Cortex of kidney (tissue), 1 donor: Measurements from ENCODE around the gene CHST11.

Experiments used
- DNase-seq: peaks from one replicate; lab custom pipeline; 2025; lab: John Stamatoyannopoulos, UW

The CHST11 gene

DNA sequence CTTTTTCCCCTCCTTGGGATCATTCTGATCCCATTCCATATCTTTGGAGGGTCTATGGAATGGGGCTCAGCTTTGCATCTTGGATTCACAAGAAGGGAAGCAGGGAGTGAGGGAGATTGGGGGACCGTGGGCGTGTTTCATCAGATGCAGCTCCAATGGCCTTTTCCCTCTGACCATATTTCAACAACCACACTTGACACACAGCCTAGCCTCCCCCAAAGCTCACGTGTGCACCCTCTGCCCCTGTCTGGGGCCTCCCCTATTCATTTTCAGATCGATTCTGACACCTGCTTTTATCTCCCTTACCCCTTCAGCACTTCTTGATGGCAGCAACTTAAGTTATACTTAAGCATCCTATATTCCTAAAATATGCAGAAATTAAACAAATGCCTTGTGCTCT lies 126.6 kb downstream of the CHST11 start:
- DNase-seq: no peak

GRCh38 chr12:104585448-104586055 lies 128.8 kb downstream of the CHST11 start:
- no peak for DNase-seq

GRCh38 chr12:104586351-104586919 lies 129.7 kb downstream of the CHST11 start:
- no peak for DNase-seq

DNA sequence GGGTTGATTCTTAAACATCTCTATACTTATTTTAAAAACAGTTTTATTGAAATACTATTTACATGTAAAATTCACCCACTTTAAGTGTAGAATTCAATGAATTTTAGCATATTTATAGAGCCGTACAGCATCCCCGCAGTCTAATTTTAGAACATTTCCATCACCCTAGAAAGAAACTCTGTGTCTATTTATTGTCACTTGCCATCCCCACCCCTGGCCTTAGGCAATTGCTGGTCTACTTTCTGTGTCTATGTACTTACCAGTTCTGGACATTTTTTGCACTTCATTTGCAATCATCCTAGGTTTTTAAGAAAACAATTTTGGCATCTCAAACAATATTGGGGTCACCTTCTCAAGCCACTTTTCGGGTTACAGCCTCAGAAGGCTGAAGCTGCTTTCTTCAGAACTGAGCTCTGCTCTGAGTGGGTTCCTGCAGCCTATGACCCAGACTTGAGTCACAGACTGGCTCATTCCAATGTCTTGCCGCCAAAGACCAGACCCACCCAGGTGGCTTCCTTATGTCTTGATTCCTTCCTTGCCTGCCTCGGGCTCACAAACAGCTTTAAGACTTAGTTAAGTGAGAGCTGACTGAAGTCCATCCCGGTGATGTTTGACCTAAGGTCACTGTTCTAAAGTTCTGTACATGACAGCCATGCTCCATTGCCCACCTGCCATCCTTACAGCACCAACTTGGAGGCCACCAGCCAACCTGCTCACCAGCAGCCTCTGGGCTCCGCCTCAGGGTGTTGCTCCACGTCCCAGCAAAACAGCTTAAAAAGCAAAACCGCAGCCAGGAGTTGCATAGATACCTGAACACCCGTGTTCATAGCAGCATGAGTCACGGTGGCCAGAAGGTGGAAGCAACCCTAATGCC lies 131.5 kb downstream of the CHST11 start:
- DNase-seq: no peak

GRCh38 chr12:104588921-104589590 lies 132.3 kb downstream of the CHST11 start:
- DNase-seq: no peak

GRCh38 chr12:104590022-104590421 lies 133.3 kb downstream of the CHST11 start:
- no peak for DNase-seq

GRCh38 chr12:104591257-104591885 lies 134.6 kb downstream of the CHST11 start:
- DNase-seq: no peak

DNA sequence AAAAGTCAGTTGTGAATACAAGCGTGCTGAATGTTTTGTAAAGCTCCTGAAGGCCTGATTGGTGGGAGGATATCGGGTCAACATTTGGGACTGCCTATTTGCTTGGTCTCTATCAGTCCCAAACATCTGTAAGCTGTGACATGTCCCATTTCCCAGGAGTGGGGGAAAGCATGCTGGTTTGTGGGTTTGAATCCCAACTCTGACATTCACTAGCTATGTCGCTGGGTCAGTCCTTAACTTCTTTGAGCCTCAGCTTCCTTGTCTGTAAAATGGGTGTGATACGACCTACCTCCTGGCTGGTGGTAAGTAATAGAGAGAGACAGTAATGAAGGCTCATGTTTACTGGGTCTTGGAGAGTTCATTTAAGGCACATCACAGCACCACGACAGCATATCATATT lies 136.7 kb downstream of the CHST11 start:
- DNase-seq: no peak

GRCh38 chr12:104596134-104596799 lies 139.5 kb downstream of the CHST11 start:
- no peak for DNase-seq

GRCh38 chr12:104596898-104597843 lies 140.4 kb downstream of the CHST11 start:
- no peak for DNase-seq

DNA sequence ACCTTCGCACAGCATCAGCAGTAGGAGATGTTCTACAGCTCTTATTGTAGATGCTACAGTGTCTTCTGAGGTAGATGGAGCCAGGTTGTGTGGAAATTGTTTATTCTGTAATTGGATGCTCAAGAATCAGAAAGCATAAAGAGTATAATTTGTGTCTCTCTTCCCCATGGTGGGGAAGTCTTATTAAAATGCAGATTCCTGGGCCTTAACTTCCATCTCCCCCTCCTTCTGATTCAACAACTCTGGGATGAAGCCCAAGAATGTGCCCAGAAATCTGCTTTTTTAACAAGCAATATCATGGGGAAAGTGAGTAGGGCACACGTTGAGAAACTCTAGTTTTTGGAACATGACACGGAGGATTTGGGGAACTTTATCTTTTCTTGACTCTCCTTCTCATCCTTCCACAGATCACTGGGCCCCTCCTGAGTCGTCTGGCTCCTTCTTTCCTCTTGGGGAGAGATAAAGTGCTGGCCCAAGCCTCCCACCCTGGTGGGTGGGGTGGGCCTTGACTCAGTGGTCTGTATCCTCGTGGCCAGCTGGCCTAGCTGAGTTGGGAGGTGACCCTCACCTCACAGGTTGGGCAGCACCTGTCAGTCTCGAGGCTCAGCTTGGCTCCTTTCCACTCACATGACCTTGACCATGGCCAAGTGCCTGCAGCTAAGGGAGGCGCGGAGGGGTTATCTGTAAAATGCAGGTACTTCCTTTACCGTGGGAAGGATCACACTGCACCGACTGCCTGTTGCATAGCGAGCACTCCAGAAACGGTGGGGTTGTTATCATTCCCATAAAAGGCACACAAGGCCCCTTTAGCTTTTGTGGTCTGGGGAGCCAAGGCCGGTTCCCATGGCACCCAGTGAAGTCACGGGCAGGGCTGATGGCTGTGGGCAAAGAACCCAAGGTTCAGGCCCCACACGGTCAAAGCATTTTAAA lies 141.9 kb downstream of the CHST11 start:
- no peak for DNase-seq

DNA sequence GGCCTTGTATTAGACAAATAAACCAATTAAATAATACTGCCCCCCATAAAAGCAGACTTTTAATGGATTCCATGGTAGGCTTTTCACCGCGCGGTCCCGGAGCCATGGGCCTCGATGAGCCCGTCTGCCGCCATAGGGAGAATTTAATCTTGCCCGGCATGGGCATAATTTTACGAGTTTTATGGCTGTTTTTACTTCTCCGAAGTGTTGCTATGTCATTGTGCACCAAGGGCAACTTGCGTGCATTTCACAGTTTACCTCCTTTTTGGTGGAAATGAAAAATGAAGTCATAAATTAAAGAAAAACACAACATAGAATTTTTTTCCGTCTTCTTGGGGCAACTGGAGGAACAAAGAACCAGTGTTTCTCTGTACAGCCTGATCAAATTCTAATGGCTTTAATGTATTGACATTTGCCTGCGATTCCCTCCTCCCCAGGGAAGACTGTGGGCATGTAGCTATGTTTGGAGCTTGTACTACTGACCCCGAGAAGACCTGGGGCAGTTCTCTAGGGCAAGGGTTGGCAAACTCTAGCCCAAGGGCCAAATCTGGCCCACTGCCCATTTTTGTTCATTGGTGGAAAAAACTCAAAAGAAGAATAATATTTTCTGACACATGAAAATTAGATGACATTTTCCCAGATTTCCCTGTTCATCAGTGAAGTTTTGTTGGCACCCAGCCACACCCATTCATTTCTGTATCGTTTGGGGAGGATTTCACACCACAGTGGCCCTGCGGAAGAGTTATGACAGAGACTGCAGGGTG lies 142.7 kb downstream of the CHST11 start:
- DNase-seq: no peak

GRCh38 chr12:104600036-104600712 lies 143.4 kb downstream of the CHST11 start:
- DNase-seq: no peak

GRCh38 chr12:104600790-104601739 lies 144.3 kb downstream of the CHST11 start:
- DNase-seq: no peak

DNA sequence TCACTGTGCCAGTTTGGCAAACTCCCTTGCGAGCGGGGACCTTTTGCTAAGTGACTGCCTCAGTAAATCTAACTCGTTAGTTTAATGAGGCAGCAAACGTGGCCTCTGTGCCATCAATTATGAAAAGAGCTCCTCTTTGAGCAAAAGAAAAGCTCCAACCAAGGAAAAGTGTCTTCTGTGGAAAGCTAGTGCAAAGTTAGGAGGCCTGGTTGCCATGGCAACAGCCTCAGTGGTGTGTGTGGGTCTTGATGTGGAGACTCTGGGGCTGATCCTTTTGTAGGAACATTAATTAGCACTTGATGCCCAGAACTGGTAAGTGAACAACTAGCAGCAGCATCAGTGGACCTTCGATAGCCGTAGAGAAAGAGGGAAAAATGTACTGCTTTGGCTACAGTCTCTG lies 145.7 kb downstream of the CHST11 start:
- no peak for DNase-seq

DNA sequence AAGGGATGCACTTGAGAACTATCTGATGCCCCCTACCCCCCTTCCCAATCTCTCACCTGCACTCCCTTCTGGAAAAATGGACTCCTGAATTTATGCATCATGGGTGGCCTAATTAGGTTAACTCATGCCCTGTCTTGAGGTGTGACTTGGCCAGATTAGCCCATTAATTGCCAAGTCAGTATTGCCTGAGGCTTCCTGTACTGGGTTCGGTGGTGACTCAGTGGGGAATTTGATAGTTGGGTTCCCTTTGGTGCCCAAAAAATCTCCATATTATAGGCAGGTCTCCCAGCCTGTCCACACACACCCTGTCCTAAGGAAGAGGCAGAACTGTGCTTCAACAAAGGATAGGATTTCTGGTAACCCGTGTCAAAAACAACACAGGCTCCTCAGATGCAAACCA lies 146.1 kb downstream of the CHST11 start:
- DNase-seq: no peak

- DNase-seq: no peak
These were observed 146.8 kb downstream of the CHST11 start for GRCh38 chr12:104603545-104603973.
